IMR-90 (cell line): Measurements from ENCODE around the gene INPP1. TPM values are rescaled to one million over a fixed set of nuclear protein-coding genes. Genes with fewer than 3 reads are reported as not detected.
A peak's percentile ranks its signal among the peaks of the same experiment; 100 is the strongest.

Source experiments
- ATAC-seq: fragments of 200-7000 bp; cut with Tn5 transposase; 2 replicates; pipeline ENCODE4 v1.9.1; 2020; ENCODE audit warnings: low read depth, mild to moderate bottlenecking, moderate library complexity
- BruUV-seq: library from RNA; stranded (reverse); fragments of 400-500 nt; replicated peaks from 2 replicates; lab custom pipeline; 2021; lab: Mats Ljungman, UMichigan
- CTCF ChIA-PET: fragments of 300-600 bp; formaldehyde crosslinking; extraction: SDS; loops from one replicate; lab custom pipeline; 2021; ENCODE audit warnings: antibody characterized with exemption; lab: Yijun Ruan, JAX
- POLR2A ChIA-PET: fragments of 300-600 bp; sonication (Branson Sonifier 250); formaldehyde crosslinking; loops from one replicate; lab custom pipeline; 2022; ENCODE audit warnings: antibody characterized with exemption; ENCODE audit not compliant: unreplicated experiment; lab: Charles Lee
- DNase-seq: peaks from one replicate; pipeline ENCODE4 v3.0.0; 2013
- H2AFZ ChIP-seq: replicated peaks from 2 replicates; pipeline ENCODE3; 2013; ENCODE audit warnings: low read length, mild to moderate bottlenecking; ENCODE audit not compliant: poor library complexity
- H2AK5ac ChIP-seq: 2 replicates; pipeline ENCODE4 v1.6.1; 2013; ENCODE audit warnings: low read depth, low read length, inconsistent platforms
- H2AK9ac ChIP-seq: replicated peaks from 2 replicates; pipeline ENCODE3; 2013; ENCODE audit warnings: mild to moderate bottlenecking, low read depth, low read length, moderate library complexity; ENCODE audit not compliant: poor library complexity
- H2BK120ac ChIP-seq: 2 replicates; pipeline ENCODE4 v1.6.1; 2013; ENCODE audit warnings: low read depth, low read length, inconsistent platforms
- H2BK15ac ChIP-seq: 3 replicates; pipeline ENCODE4 v1.6.1; 2013; ENCODE audit warnings: low read depth, low read length, inconsistent platforms
- H2BK20ac ChIP-seq: 2 replicates; pipeline ENCODE4 v1.6.1; 2013; ENCODE audit warnings: low read depth, mild to moderate bottlenecking, inconsistent platforms, low read length, moderate library complexity
- H2BK5ac ChIP-seq: 2 replicates; pipeline ENCODE4 v1.6.1; 2013; ENCODE audit warnings: mild to moderate bottlenecking, low read depth, low read length, inconsistent platforms; ENCODE audit not compliant: poor library complexity, severe bottlenecking
- H3K14ac ChIP-seq: replicated peaks from 2 replicates; pipeline ENCODE4 v1.6.1; 2013; ENCODE audit warnings: low read depth, low read length, inconsistent platforms
- H3K18ac ChIP-seq: 2 replicates; pipeline ENCODE4 v1.6.1; 2013; ENCODE audit warnings: low read depth, low read length, control low read depth
- H3K23ac ChIP-seq: 2 replicates; pipeline ENCODE4 v1.6.1; 2013; ENCODE audit warnings: low read depth, low read length, inconsistent platforms
- H3K27ac ChIP-seq: 2 replicates; pipeline ENCODE4 v1.5.1; 2013; ENCODE audit warnings: mild to moderate bottlenecking, control low read depth, low read length; ENCODE audit not compliant: insufficient read depth
- H3K27me3 ChIP-seq: 2 replicates; pipeline ENCODE4 v1.6.1; 2013; ENCODE audit warnings: low read length; ENCODE audit not compliant: control insufficient read depth, insufficient read depth
- H3K36me3 ChIP-seq: 2 replicates; pipeline ENCODE4 v1.6.1; 2013; ENCODE audit warnings: low read length, mixed read lengths; ENCODE audit not compliant: control insufficient read depth, insufficient read depth
- H3K4ac ChIP-seq: 2 replicates; pipeline ENCODE4 v1.6.1; 2013; ENCODE audit warnings: low read depth, low read length, inconsistent platforms
- H3K4me1 ChIP-seq: 2 replicates; pipeline ENCODE4 v1.6.1; 2013; ENCODE audit warnings: low read length, mixed read lengths; ENCODE audit not compliant: control insufficient read depth, insufficient read depth
- H3K4me2 ChIP-seq: 2 replicates; pipeline ENCODE4 v1.6.1; 2013; ENCODE audit warnings: low read depth, mild to moderate bottlenecking, control low read depth, low read length, moderate library complexity
- H3K4me3 ChIP-seq: 2 replicates; pipeline ENCODE4 v1.5.1; 2013; ENCODE audit warnings: low read depth, mild to moderate bottlenecking, control low read depth, low read length, moderate library complexity; ENCODE audit not compliant: insufficient read depth
- H3K56ac ChIP-seq: 2 replicates; pipeline ENCODE4 v1.6.1; 2013; ENCODE audit warnings: low read length, inconsistent platforms; ENCODE audit not compliant: insufficient read depth; ENCODE audit errors: extremely low read depth
- H3K79me1 ChIP-seq, 2 experiments: 2 replicates each; pipeline ENCODE4 v1.6.1; 2013; ENCODE audit warnings: low read length in 2 of 2, inconsistent platforms in 1 of 2, low read depth in 1 of 2
- H3K9ac ChIP-seq: 2 replicates; pipeline ENCODE4 v1.6.1; 2013; ENCODE audit warnings: low read depth, low read length, control low read depth
- H3K9me1 ChIP-seq: 2 replicates; pipeline ENCODE4 v1.6.1; 2013; ENCODE audit warnings: low read length, inconsistent platforms; ENCODE audit not compliant: insufficient read depth
- H3K9me3 ChIP-seq: 2 replicates; pipeline ENCODE4 v1.6.1; 2013; ENCODE audit warnings: low read length; ENCODE audit not compliant: control insufficient read depth, insufficient read depth
- H4K20me1 ChIP-seq: 2 replicates; pipeline ENCODE4 v1.6.1; 2013; ENCODE audit warnings: low read length, inconsistent platforms; ENCODE audit not compliant: insufficient read depth
- H4K5ac ChIP-seq: 2 replicates; pipeline ENCODE4 v1.6.1; 2013; ENCODE audit warnings: mild to moderate bottlenecking, low read depth, low read length, control low read depth
- H4K8ac ChIP-seq, 2 experiments: 2 replicates each; pipeline ENCODE4 v1.6.1; 2013; ENCODE audit warnings: low read depth in 2 of 2, low read length in 2 of 2, control low read depth in 1 of 2, inconsistent platforms in 1 of 2
- H4K91ac ChIP-seq: 2 replicates; pipeline ENCODE4 v1.6.1; 2013; ENCODE audit warnings: low read depth, low read length, inconsistent platforms; ENCODE audit not compliant: insufficient read depth
- BHLHE40 ChIP-seq: fragments of 150-350 bp; IDR thresholded peaks from 2 replicates; pipeline ENCODE4 v1.6.1; 2016; ENCODE audit warnings: mild to moderate bottlenecking, low read depth, low read length
- CEBPB ChIP-seq: IDR thresholded peaks from 2 replicates; pipeline ENCODE4 v1.6.1; 2012; ENCODE audit warnings: low read depth, low read length, improper control_type of control experiment
- CHD1 ChIP-seq: IDR thresholded peaks from 2 replicates; pipeline ENCODE4 v1.6.1; 2012; ENCODE audit warnings: low read depth, low read length, improper control_type of control experiment
- FOS ChIP-seq: fragments of 150-350 bp; IDR thresholded peaks from 2 replicates; pipeline ENCODE4 v1.6.1; 2016; ENCODE audit warnings: low read depth, low read length
- NFE2L2 ChIP-seq: fragments of 150-350 bp; IDR thresholded peaks from 2 replicates; pipeline ENCODE4 v1.6.1; 2016; ENCODE audit warnings: low read depth, mild to moderate bottlenecking, low read length
- POLR2A ChIP-seq: IDR thresholded peaks from 2 replicates; pipeline ENCODE4 v1.6.1; 2012; ENCODE audit warnings: mild to moderate bottlenecking, low read depth, low read length
- SMC3 ChIP-seq: fragments of 150-350 bp; IDR thresholded peaks from 2 replicates; pipeline ENCODE4 v1.6.1; 2016; ENCODE audit warnings: low read depth, mild to moderate bottlenecking, antibody characterized with exemption, low read length, moderate library complexity
- WGBS, 2 experiments: methylation state at CpG; one replicate each; pipeline versions ENCODE4 v1.1.5 to v1.1.7; 2013; ENCODE audit warnings: missing lambda C conversion rate in 2 of 2; ENCODE audit not compliant: insufficient read length in 1 of 2; ENCODE audit errors: extremely low coverage in 2 of 2; 5-methylcytosine and 5-hydroxymethylcytosine counted together
- dilution Hi-C: fragments of 300-500 bp; cut with HindIII; formaldehyde crosslinking; loops from one replicate; pipeline ENCODE4 v1.14.3; 2018; ENCODE audit warnings: low sequenced_read_pairs; ENCODE audit not compliant: unreplicated experiment
- in situ Hi-C: fragments of 300-500 bp; cut with MboI; formaldehyde crosslinking; loops from 3 replicates; pipeline ENCODE4 v1.14.3; 2019; ENCODE audit warnings: low sequenced_read_pairs, inconsistent platforms, mixed read lengths
- intact Hi-C: fragments of 100-400 bp; cut with micrococcal nuclease; formaldehyde crosslinking; loops from 2 replicates; pipeline ENCODE4 v1.10.0; 2022
- polyA plus RNA-seq, 3 experiments: library from polyadenylated mRNA; depleted of rRNA; stranded (reverse); fragments of >200 nt; gene quantifications; 2 replicates each; pipeline ENCODE4 v1.2.3, GENCODE V29; 2012; ENCODE audit warnings: low replicate concordance in 1 of 3
- total RNA-seq: library from RNA; depleted of rRNA; stranded (reverse); fragments of >200 nt; gene quantifications from 2 replicates; pipeline ENCODE4 v1.2.3, GENCODE V29; 2012

INPP1 gene
- total and polyA plus RNA-seq, 2 of the 4 experiments (the other 2 are of a cell fraction), result 4.1 to 10.1 TPM

- H4K8ac ChIP-seq, result peak overlapping the region in 1 of 2 experiments; percentile 37; a peak in 1 of 4 replicates
- no peak overlapping the region for H4K91ac ChIP-seq
- dilution Hi-C loops, result no loop called here
- no peaks in the 10 kb centered on the region for H3K36me3 ChIP-seq
- POLR2A ChIA-PET, result no interaction called here
- H2BK5ac ChIP-seq, result peak overlapping the region; percentile 34
- intact Hi-C loops, result no loop called here
- H3K4me3 ChIP-seq, result peak overlapping the region; percentile 86
- peak overlapping the region; percentile 79 for H3K4me2 ChIP-seq
- in situ Hi-C loops, result no loop called here
- no peak overlapping the region for H2BK15ac ChIP-seq
- peak overlapping the region; percentile 97 for H2AFZ ChIP-seq
- H3K9me1 ChIP-seq, result peaks cover 3% of the 10 kb centered on the region; the same call in 1 of the 2 replicates
- H2BK20ac ChIP-seq, result no peak overlapping the region
- H4K5ac ChIP-seq, result 0 out of 2 replicates have a peak overlapping the region, but pooled peaks have one; percentile 5
- H3K4ac ChIP-seq, result no peak overlapping the region
- no peaks in the 10 kb centered on the region for H3K27me3 ChIP-seq
- H3K9me3 ChIP-seq, result no peaks in the 10 kb centered on the region
- DNase-seq, result no peak
- 0% methylated on average over 2 of the region's 7 CpGs; no CpG with 5 or more reads in 1 of the 2 experiments for WGBS, 2 experiments
- TF ChIP-seq CEBPB (no peak), SMC3 (no peak), CHD1 (no peak), NFE2L2 (no peak), FOS (no peak), POLR2A (no peak), BHLHE40 (no peak)
- no peaks in the 10 kb centered on the region for H4K20me1 ChIP-seq
- peak overlapping the region; percentile 78 for H3K9ac ChIP-seq
- CTCF ChIA-PET, result interaction anchor here (0.6 to 3.0 kb wide), 8 partner anchors 8 to 89 kb away, joined by 3 to 9 read pairs (median 4); partner anchors contain the start of gene HIBCH
- peak overlapping the region; percentile 0; the same call in 1 of the 2 replicates for H3K18ac ChIP-seq
- H2BK120ac ChIP-seq, result peak overlapping the region; percentile 7; the same call in 1 of the 2 replicates
- peak overlapping the region; percentile 12; the same call in 1 of the 2 replicates for H3K56ac ChIP-seq
- H3K79me1 ChIP-seq, result peaks cover 0 to 29% of the 10 kb centered on the region in 2 experiments
- peak overlapping the region; percentile 44 for H3K14ac ChIP-seq
- no peak overlapping the region for H2AK5ac ChIP-seq
- peak; percentile 40 for ATAC-seq
- peak overlapping the region; percentile 55; the same call in 1 of the 2 replicates for H3K23ac ChIP-seq
- no TSS peak for BruUV-seq
- peak overlapping the region; percentile 77 for H3K27ac ChIP-seq
- H3K4me1 ChIP-seq, result no peaks in the 10 kb centered on the region
- peak overlapping the region; percentile 62 for H2AK9ac ChIP-seq
Observed at GRCh38 chr2:190344276-190344827, 963 bp downstream of the INPP1 start.
